DOHH2 (cell line): ENCODE results near the gene REEP1.

Experiments
- CTCF ChIP-seq: fragments of 200-600 bp; sonication (generic); IDR thresholded peaks from one replicate; pipeline ENCODE4 v1.5.1; 2014; ENCODE audit warnings: antibody characterized with exemption, mild to moderate bottlenecking, low read depth, low read length; ENCODE audit not compliant: poor library complexity, severe bottlenecking
- EZH2phosphoT487 ChIP-seq: fragments of 200-600 bp; sonication (generic); IDR thresholded peaks from 2 replicates; pipeline ENCODE4 v1.6.1; 2017; ENCODE audit warnings: borderline replicate concordance, mild to moderate bottlenecking, antibody characterized with exemption, low read length, moderate library complexity, mixed read lengths

GRCh38 chr2:86367499-86367777 lies 30.0 kb upstream of the REEP1 start:
- no peak for TF ChIP-seq EZH2phosphoT487
- no peak for TF ChIP-seq CTCF
